GM21529 (cell line): Measurements from ENCODE around the gene PLEKHG4.
A peak's percentile ranks its signal among the peaks of the same experiment; 100 is the strongest.

Experiments used
- ATAC-seq: cut with Tn5 transposase; IDR thresholded peaks from one replicate; pipeline ENCODE4 v1.9.1; 2021; ENCODE audit not compliant: unreplicated experiment

PLEKHG4 gene

GRCh38 chr16:67245674-67246080 is 33.7 kb upstream of the PLEKHG4 start:
- no peak for ATAC-seq

- ATAC-seq = peak; percentile 29
These were observed 33.1 kb upstream of the PLEKHG4 start for GRCh38 chr16:67246081-67246755.

DNA sequence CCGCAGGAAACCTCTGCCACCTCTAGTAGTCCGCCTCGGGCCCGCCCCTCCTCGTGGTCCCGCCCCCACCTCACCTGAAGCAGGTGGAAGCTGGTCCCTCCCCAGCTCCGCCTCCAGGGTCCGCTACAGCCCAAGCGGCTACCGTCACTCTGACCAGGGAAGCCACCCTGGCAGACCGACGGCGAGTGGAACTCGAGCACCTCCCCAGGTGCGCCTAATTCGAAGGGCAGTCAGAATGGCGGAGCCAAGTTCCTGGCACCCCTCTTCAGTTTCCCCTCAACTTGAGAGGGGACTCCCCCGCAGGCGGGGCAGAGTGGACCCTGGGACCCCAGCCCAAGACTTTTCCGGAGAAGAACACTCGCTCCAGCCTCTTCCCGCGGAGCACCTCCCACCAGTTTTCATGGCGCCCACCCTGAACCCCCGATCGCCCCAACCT is 32.6 kb upstream of the PLEKHG4 start:
- peak; percentile 15 for ATAC-seq

DNA sequence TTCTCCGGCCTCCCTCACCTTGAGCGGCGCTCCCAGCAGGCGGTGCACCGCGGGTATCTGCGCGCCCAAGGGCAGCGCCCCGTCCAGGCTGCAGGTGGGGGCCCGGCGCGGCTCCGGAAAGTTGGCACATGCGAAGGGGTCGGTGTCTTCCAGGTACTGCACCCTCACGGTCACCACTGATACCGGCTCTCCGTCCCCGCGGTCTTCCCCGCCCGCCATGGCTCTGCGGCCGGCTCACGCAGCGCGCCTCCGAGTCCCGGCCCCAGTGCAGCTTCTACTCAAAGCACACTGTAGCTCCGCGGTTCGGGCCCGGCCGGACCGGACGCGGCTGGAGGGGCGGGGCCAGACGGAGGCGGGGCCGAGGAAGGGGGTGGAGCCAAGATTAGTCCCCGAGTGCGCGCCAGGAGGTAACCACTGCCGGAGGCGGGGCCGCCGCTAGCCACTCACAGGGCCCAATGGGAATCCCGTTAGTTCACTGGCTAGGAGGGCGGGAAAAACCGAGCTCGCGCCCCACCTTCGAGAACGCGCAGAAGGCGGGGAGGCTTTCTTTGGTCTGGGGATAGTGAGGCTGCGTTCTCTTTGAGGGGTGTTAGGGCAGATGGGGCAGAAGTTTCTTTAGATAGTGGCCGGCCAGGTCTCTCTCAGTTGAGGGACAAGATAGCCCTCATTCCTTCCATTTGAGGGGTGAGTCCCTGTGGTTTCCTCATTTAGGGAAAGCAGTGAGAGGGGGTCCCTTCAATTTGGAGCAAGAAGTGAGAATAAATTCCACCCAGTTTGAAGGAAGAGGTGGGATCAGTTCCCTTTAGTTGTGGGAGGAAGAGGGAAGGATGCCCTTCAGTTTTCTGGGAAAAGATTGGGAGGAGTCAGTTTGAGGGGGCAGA is 31.9 kb upstream of the PLEKHG4 start, which contains the start of gene FHOD1:
FHOD1 (minus strand) TSS at position 290 of the 881 bp plus-strand sequence; CDS start at position 219, 71 bp downstream.
- peak; percentile 42 for ATAC-seq

DNA sequence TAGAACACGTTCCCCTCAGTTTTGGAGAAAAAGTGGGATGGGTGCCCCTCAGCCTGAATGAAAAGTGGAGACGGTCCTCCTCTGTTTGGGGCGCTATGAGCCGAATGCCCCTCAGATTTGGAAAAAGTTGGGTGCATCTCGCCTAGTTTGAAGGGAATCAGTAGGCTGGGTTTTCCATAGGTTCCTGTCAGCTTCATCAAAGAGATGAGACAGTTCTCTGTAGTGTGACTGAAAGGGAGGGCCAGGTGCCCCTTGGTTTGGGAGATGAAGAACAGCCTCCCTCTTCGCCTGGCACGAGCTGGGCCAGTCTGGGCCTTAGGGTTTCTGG is 31.3 kb upstream of the PLEKHG4 start:
- ATAC-seq = no peak

DNA sequence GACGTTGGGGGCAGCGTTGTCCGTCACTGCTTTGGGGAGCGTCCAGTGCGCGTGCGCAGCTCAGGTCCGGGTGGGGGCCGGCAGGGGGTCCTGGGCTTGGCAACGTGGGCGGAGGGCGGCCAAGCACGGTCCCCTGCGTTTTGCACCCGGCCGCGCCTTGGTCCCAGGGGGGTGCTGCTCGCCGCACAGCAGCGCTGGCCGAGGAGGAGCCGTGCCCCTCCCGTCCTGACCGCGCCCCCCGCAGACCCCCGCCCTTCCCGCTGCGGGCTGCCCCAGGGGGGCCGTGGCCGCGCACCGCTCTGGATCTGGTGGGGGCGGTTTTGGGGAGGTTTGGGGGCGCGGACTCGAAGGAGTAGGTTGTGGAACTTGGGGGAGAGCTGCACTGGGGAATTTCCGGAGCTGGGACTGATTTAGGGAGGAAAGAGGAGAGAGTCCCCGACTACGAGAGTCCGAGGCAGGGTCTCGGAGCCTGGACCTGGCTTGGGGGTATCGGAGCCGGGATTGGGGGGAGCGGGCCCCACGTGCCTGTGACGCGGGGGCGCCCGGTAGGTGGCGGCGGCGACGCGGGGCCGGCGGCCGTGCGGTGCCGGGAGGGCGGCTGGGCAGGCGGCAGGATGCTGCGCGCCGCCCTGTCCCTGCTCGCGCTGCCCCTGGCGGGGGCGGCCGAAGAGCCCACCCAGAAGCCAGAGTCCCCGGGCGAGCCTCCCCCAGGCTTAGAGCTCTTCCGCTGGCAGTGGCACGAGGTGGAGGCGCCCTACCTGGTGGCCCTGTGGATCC is 30.7 kb upstream of the PLEKHG4 start, which contains the start of gene SLC9A5:
SLC9A5 (plus strand) TSS at position 579 of the 777 bp plus-strand sequence; CDS start at position 615, 36 bp downstream.
- ATAC-seq = no peak

GRCh38 chr16:67249178-67250044 is 29.9 kb upstream of the PLEKHG4 start:
- no peak for ATAC-seq

DNA sequence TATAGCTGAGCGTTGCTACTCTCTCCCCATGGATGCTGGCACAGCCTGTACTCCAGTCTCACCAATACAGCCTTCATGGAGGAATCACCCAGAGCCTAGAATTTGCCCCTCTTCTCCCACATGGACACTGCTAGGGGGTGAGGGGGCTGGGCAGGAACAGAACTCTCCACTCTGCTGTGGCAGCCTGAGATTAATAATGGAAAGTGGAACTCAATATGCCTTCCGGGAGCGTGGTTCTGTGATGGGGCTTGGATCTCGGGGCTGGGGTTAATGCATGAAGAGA is 29.3 kb upstream of the PLEKHG4 start:
- ATAC-seq = no peak

GRCh38 chr16:67252609-67253497 is 26.5 kb upstream of the PLEKHG4 start:
- no peak for ATAC-seq

DNA sequence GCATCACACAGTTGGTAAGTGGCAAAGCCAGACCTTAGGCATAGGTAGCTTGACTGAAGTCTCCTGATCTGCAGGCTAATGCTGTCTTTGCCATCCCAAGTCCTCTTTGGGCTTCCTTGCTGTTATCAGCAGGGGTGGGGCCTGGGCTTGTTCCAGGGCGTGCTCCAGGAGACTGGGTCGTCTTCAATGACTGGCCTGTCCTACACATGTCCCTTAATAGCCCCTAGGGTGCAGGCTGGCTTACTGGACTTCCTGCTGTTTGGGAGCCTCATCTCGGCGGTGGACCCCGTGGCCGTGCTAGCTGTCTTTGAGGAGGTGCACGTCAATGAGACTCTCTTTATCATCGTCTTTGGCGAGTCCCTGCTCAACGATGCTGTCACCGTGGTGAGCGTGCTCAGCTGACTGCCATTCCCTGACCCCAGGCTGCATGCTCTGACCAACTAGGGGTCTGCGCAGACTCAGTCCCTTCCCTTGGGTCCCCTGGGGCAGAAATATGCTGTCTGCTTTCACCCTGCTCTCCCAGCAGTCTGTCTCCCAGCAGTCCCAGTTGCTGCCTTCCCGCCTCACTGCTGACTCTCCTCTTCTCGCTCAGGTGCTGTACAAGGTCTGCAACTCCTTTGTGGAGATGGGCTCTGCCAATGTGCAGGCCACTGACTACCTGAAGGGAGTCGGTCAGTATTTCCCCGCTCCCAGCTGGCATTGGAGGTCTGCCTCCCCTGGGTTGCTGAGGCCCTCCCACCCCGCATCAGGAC is 24.4 kb upstream of the PLEKHG4 start:
- ATAC-seq = no peak

DNA sequence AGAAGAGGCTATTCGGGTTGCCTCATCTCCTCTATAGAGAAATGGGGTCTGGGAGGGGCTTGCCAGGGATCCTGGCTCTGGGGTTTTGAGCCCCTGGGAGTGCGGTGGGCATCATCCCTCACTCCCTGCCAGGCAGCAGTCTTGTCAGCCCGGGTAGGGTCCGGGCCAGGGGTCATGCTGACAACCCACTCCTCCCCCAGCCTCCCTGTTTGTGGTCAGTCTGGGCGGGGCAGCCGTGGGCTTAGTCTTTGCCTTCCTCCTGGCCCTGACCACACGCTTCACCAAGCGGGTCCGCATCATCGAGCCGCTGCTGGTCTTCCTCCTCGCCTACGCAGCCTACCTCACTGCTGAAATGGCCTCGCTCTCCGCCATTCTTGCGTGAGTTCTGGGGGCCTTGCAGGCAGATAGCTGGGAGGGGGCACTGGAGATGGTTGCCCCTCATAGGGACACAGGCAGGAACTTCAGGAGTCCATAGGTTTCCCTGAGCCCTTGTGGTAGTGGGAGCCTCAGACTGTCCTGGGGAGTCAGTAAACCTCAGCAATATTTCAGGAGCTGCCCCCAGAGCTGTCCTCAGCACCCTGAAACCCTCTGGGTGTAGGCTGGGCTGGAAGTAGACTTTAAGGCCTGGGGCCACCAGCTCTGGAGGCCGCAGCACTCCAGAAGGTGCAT is 23.6 kb upstream of the PLEKHG4 start:
- ATAC-seq = no peak

DNA sequence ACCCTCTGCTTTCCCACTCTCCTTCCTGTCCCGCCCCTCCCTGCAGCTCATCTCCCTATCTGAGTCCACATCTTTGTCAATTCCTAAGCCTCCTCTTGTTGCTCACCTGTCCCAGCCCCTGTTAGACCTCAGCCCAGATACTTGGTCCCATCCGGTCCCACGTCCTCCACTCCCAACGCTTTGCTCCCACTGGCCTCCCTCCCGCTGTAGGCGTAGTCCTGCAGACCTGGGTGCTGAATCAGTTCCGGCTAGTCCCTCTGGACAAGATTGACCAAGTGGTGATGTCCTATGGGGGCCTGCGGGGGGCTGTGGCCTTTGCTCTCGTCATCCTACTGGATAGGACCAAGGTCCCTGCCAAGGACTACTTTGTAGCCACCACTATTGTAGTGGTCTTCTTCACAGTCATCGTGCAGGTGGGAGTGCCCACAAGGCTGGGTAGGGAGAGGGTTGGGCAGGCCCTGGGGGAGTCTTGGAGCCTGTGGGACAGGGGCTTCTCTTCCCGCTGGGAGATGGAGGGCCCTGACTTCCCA is 22.6 kb upstream of the PLEKHG4 start:
- no peak for ATAC-seq

DNA sequence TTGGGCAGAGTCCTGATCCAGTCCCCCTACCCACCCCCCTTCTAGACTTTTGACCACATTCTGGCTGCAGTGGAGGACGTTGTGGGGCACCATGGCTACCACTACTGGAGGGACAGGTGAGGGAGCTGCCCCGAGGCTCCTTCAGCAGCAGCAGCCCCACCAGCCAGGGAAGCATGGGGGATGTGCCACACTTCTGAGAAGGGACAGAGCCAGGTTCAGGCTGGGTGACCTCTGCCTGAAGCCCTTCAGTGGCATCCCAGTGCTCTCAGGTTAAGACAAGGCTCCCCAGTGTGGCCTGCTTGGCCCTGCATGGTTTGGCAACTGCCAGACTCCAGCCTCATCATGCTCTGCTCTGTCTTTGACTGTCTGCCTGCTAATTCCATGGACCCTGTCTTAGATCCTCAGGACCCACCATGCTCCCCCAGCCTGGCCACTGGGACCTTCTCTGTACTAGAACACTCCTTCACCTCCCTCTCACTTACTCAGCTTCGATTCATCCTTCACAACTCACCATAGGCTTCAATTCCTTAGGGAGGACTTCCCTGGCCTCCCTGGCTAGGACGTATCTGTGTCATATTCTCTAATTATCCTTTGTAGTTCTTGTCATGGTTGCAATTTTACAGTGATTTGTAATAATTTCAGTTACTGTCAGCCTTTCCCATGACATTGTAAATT is 21.7 kb upstream of the PLEKHG4 start:
- ATAC-seq = no peak

DNA sequence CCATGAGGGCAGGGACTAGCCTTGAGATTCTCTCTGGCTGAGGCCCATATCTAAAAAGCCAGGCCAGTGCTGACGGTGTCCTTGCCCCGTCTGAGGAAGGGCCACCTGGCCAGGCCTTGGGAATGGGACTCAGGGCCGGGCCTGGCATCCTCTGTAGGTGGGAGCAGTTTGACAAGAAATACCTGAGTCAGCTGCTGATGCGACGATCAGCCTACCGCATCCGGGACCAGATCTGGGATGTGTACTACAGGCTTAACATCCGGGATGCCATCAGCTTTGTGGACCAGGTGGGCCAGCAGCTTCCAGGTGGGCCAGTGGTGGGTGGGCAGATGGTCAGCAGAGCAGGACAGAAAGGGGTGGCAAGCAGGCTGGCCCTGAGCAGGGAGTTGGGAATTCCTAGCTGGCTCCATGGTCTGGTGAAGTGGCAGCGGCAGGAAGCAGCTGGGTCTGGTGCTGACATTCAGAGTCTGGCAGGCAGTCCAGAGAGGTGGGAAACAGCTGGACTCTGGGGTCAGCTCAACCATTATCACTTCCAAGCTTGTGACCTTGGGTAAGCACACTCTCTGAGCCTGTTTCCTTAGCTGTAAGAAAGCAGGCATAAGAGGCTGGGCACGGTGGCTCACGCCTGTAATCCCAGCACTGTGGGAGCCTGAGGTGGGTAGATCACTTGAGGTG is 21.0 kb upstream of the PLEKHG4 start:
- no peak for ATAC-seq

DNA sequence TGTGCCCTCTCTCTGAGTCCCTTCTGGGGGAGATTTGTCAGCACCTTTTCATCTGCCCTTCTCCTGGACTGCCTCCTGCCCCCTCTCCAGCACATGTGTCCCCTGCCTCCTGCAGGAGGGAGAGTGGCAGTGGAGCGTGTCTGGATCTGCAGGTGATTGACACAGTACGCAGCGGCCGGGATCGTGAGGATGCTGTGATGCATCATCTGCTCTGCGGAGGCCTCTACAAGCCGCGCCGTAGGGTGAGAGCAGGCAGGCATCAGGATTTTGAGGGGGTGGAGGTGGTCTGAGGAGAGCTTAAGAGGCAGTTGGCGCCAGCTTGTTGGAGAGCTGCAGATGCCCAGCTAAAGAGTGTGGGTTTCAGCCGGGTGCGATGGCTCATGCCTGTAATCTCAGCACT is 19.6 kb upstream of the PLEKHG4 start:
- no peak for ATAC-seq

GRCh38 chr16:67260426-67261063 is 18.8 kb upstream of the PLEKHG4 start:
- ATAC-seq = no peak

DNA sequence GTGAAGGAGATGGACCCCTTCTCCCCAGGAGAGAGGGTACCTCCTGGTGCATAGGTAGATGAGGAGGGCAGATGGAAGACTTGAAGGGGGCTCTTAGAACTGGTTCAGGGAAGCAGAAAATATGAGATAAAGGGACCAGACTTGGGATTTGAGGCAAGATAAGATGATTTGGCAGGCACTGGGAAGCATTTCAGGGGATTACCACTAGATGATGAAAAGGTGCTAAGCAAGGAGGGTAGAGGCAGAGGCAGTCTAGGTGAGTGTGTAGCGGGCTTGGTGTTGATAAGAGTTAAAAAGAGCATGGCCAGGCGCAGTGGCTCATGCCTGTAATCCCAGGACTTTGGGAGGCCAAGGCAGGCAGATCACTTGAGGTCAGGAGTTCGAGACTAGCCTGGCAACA is 16.1 kb upstream of the PLEKHG4 start:
- ATAC-seq = no peak
